ENCODE data around the gene CNTN5.

- TF ChIP-seq CTCF (IDR thresholded peaks at IDR 0.05; ENCODE audit: poor library complexity) (no peak), EZH2 (IDR thresholded peaks at IDR 0.05; ENCODE audit: borderline replicate concordance) (no peak), EZH2phosphoT487 (IDR thresholded peaks at IDR 0.05; ENCODE audit: low read depth, severe bottlenecking, unreplicated experiment) (no peak)
These were observed 444.2 kb downstream of the CNTN5 start for GRCh38 chr11:99464985-99465384.

Measured in hepatocyte (in vitro differentiated cells).